GM23338 (cell line): ENCODE data around the gene IDUA. TPM values are rescaled to one million over a fixed set of nuclear protein-coding genes. Genes with fewer than 3 reads are reported as not detected.

Source experiments
- ATAC-seq: fragments of 200-7000 bp; cut with Tn5 transposase; 3 replicates; pipeline ENCODE4 v1.9.1; 2020
- DNase-seq: peaks from one replicate; pipeline ENCODE4 v3.0.0-alpha.2; 2015; ENCODE audit warnings: low spot score
- H2AFZ ChIP-seq: fragments of 200-600 bp; sonication (generic); 2 replicates; pipeline ENCODE4 v1.8.0; 2016; ENCODE audit warnings: antibody characterized with exemption, mild to moderate bottlenecking, moderate library complexity
- H3F3A ChIP-seq: fragments of 200-600 bp; sonication (generic); replicated peaks from 2 replicates; pipeline ENCODE4 v1.8.0; 2017; ENCODE audit warnings: antibody characterized with exemption, mixed run types, low read depth
- H3K27ac ChIP-seq: fragments of 200-600 bp; sonication (generic); 2 replicates; pipeline ENCODE4 v1.6.1; 2016; ENCODE audit warnings: low read depth
- H3K27me3 ChIP-seq: fragments of 200-600 bp; sonication (generic); 2 replicates; pipeline ENCODE4 v1.8.0; 2016; ENCODE audit warnings: mild to moderate bottlenecking, mixed run types, moderate library complexity; ENCODE audit not compliant: insufficient read depth
- H3K36me3 ChIP-seq: fragments of 200-600 bp; sonication (generic); 2 replicates; pipeline ENCODE4 v1.8.0; 2016; ENCODE audit warnings: mild to moderate bottlenecking; ENCODE audit not compliant: insufficient read depth
- H3K4me1 ChIP-seq: fragments of 200-600 bp; sonication (generic); 2 replicates; pipeline ENCODE4 v1.8.0; 2016; ENCODE audit warnings: mild to moderate bottlenecking, moderate library complexity; ENCODE audit not compliant: insufficient read depth
- H3K4me2 ChIP-seq: fragments of 200-600 bp; sonication (generic); 2 replicates; pipeline ENCODE4 v1.7.1; 2017; ENCODE audit warnings: mixed run types
- H3K4me3 ChIP-seq: fragments of 200-600 bp; sonication (generic); 2 replicates; pipeline ENCODE4 v1.6.1; 2016; ENCODE audit warnings: mixed run types
- H3K79me2 ChIP-seq: fragments of 200-600 bp; sonication (generic); replicated peaks from 2 replicates; pipeline ENCODE4 v1.8.0; 2017; ENCODE audit warnings: mild to moderate bottlenecking; ENCODE audit not compliant: insufficient read depth
- H3K9me2 ChIP-seq: fragments of 200-600 bp; sonication (generic); 2 replicates; pipeline ENCODE4 v1.8.0; 2017; ENCODE audit not compliant: insufficient read depth
- H4K20me1 ChIP-seq: fragments of 200-600 bp; sonication (generic); replicated peaks from 2 replicates; pipeline ENCODE4 v1.8.0; 2017; ENCODE audit warnings: mild to moderate bottlenecking; ENCODE audit not compliant: insufficient read depth
- H3K27ac Mint-ChIP-seq: 2 replicates; pipeline ENCODE4 v1.8.0; 2020; ENCODE audit warnings: inconsistent platforms, mild to moderate bottlenecking, moderate library complexity, mixed read lengths
- H3K27me3 Mint-ChIP-seq: 3 replicates; pipeline ENCODE4 v1.8.0; 2022; ENCODE audit warnings: low read depth, mild to moderate bottlenecking, moderate library complexity, mixed read lengths, inconsistent platforms; ENCODE audit not compliant: insufficient read depth, poor library complexity
- H3K36me3 Mint-ChIP-seq: 3 replicates; pipeline ENCODE4 v1.8.0; 2021; ENCODE audit warnings: low read depth, mild to moderate bottlenecking, inconsistent platforms, moderate library complexity, mixed read lengths
- H3K4me1 Mint-ChIP-seq: 3 replicates; pipeline ENCODE4 v1.8.0; 2020; ENCODE audit warnings: mild to moderate bottlenecking, inconsistent platforms, mixed read lengths
- H3K4me3 Mint-ChIP-seq: 3 replicates; pipeline ENCODE4 v1.8.0; 2021; ENCODE audit warnings: moderate library complexity, mild to moderate bottlenecking, inconsistent platforms, mixed read lengths
- H3K9me3 Mint-ChIP-seq: 3 replicates; pipeline ENCODE4 v1.8.0; 2020; ENCODE audit warnings: moderate library complexity, mild to moderate bottlenecking, inconsistent platforms, mixed read lengths
- CREB1 ChIP-seq: fragments of 250-450 bp; sonication (Bioruptor Pico); IDR thresholded peaks from 2 replicates; pipeline ENCODE4 v1.5.0; 2020; ENCODE audit warnings: low read depth, mild to moderate bottlenecking, moderate library complexity
- CTCF ChIP-seq, 2 experiments: fragments of 200-600 bp in 1 of 2; sonication (generic) in 1 of 2; conservative IDR thresholded peaks; 2 replicates each; pipeline versions ENCODE4 v1.5.1 to v1.6.1; 2016 to 2017; ENCODE audit warnings: antibody characterized with exemption in 2 of 2, low read depth in 2 of 2, mild to moderate bottlenecking in 2 of 2, moderate library complexity in 1 of 2
- ETS1 ChIP-seq: IDR thresholded peaks from 2 replicates; pipeline ENCODE4 v1.6.1; 2016; ENCODE audit warnings: antibody characterized with exemption
- EZH2 ChIP-seq: fragments of 200-600 bp; sonication (generic); IDR thresholded peaks from one replicate; pipeline ENCODE4 v1.8.0; 2017; ENCODE audit warnings: antibody characterized with exemption, mild to moderate bottlenecking, low read depth; ENCODE audit not compliant: unreplicated experiment
- EZH2phosphoT487 ChIP-seq: fragments of 200-600 bp; sonication (generic); IDR thresholded peaks from one replicate; pipeline ENCODE4 v1.8.1; 2018; ENCODE audit warnings: antibody characterized with exemption; ENCODE audit not compliant: unreplicated experiment
- JUNB ChIP-seq: IDR thresholded peaks from one replicate; pipeline ENCODE4 v1.6.1; 2016; ENCODE audit warnings: antibody characterized with exemption; ENCODE audit not compliant: unreplicated experiment
- NANOG ChIP-seq: IDR thresholded peaks from 2 replicates; pipeline ENCODE4 v1.6.1; 2016; ENCODE audit warnings: antibody characterized with exemption, borderline replicate concordance
- POLR2AphosphoS5 ChIP-seq: IDR thresholded peaks from 2 replicates; pipeline ENCODE4 v1.6.1; 2016; ENCODE audit warnings: antibody characterized with exemption, low read depth
- STAT1 ChIP-seq: IDR thresholded peaks from one replicate; pipeline ENCODE4 v1.6.1; 2016; ENCODE audit warnings: antibody characterized with exemption; ENCODE audit not compliant: unreplicated experiment
- ZNF114 ChIP-seq: fragments of 250-450 bp; sonication (Bioruptor Pico); IDR thresholded peaks from 2 replicates; pipeline ENCODE4 v1.5.0; 2020; ENCODE audit warnings: mild to moderate bottlenecking, moderate library complexity
- ZNF331 ChIP-seq: fragments of 250-450 bp; sonication (Bioruptor Pico); IDR thresholded peaks from 2 replicates; pipeline ENCODE4 v1.5.0; 2020; ENCODE audit warnings: low read depth, mild to moderate bottlenecking, moderate library complexity
- ZNF462 ChIP-seq: fragments of 250-450 bp; sonication (Bioruptor Pico); IDR thresholded peaks from 2 replicates; pipeline ENCODE4 v1.5.0; 2020; ENCODE audit warnings: mild to moderate bottlenecking, moderate library complexity
- polyA plus RNA-seq: library from polyadenylated mRNA; unstranded; fragments of >200 nt; fragmentation: Nextera tagmentation; extraction: Ambion mirVana; gene quantifications from 2 replicates; pipeline ENCODE4 v1.2.1, GENCODE V29; 2016
- total RNA-seq: library from RNA; depleted of rRNA; stranded (reverse); fragments of >200 nt; shearing (Covaris generic); gene quantifications from 2 replicates; pipeline ENCODE4 v1.2.3, GENCODE V29; 2014

The IDUA gene
- total and polyA plus RNA-seq, 2 experiments from 2014 or later: 1.3 to 6.1 TPM

GRCh38 chr4:951186-951585 is 35.7 kb upstream of the IDUA start (continued):
- TF ChIP-seq ZNF114 (no peak), JUNB (no peak), CREB1 (CRISPR knock-in tag) (no peak), ETS1 (no peak), STAT1 (no peak), POLR2AphosphoS5 (no peak), ZNF331 (no peak)

GRCh38 chr4:951594-952468 is 35.0 kb upstream of the IDUA start:
- Mint-ChIP-seq H3K27ac (no peak overlapping the region; the same call in 1 of the 2 replicates), H3K27me3 (peaks cover 7% of the 10 kb centered on the region), H3K9me3 (no peaks in the 10 kb centered on the region), H3K4me3 (no peak overlapping the region), H3K4me1 (peaks cover 5% of the 10 kb centered on the region; the same call in 2 of the 3 replicates), H3K36me3 (no peaks in the 10 kb centered on the region; the same call in 2 of the 3 replicates)
- Histone ChIP-seq H3F3A (no peaks in the 10 kb centered on the region), H3K4me2 (no peak overlapping the region), H3K79me2 (no peaks in the 10 kb centered on the region), H3K27ac (no peak overlapping the region), H3K27me3 (no peaks in the 10 kb centered on the region), H3K9me2 (no peaks in the 10 kb centered on the region), H2AFZ (no peak overlapping the region), H3K4me1 (no peaks in the 10 kb centered on the region), H3K36me3 (no peaks in the 10 kb centered on the region), H3K4me3 (no peak overlapping the region), H4K20me1 (no peaks in the 10 kb centered on the region; the same call in 1 of the 2 replicates)
- DNase-seq (no peak), ATAC-seq (no peak)
- TF ChIP-seq CTCF (conservative IDR thresholded peaks at IDR 0.05; ENCODE audit: low read depth in 2 of 2) (no peak), POLR2AphosphoS5 (no peak), EZH2phosphoT487 (no peak), EZH2 (no peak), ZNF462 (CRISPR knock-in tag) (no peak), JUNB (no peak), NANOG (no peak), ZNF114 (no peak), CREB1 (CRISPR knock-in tag) (no peak), ZNF331 (no peak), STAT1 (no peak)
